ENCODE measurements around the gene MSX1. TPM values are rescaled to one million over a fixed set of nuclear protein-coding genes. Genes with fewer than 3 reads are reported as not detected.

Gene MSX1
- polyA plus RNA-seq, 2 of the 4 experiments (the other 2 are of a cell fraction) = 2.2 to 2.8 TPM

- POLR2A ChIA-PET = no interaction called here
- H3K27ac ChIP-seq = no peak overlapping the region
- 81% methylated on average over 25 of the region's 26 CpGs for WGBS (ENCODE audit: missing lambda C conversion rate)
- DNase-seq (ENCODE audit: low read depth in 1 of 2, low spot score in 1 of 2) (no peak), FAIRE-seq (no peak), ATAC-seq (no peak)
- no peak overlapping the region for H3K4me2 ChIP-seq
- no peaks in the 10 kb centered on the region for H3K9me3 ChIP-seq
- H3K4me3 ChIP-seq = no peak overlapping the region
- TF ChIP-seq POLR2AphosphoS2 (conservative IDR thresholded peaks at IDR 0.05; ENCODE audit: low read length) (no peak), KDM5A (IDR thresholded peaks at IDR 0.05) (no peak), RAD21 (conservative IDR thresholded peaks at IDR 0.05 in 1 of 2, IDR thresholded peaks at IDR 0.05 in 1 of 2) (no peak), BHLHE40 (IDR thresholded peaks at IDR 0.05; ENCODE audit: low read depth, low read length) (no peak), RARB (CRISPR knock-in tag; IDR thresholded peaks at IDR 0.05) (no peak), ZFP36 (IDR thresholded peaks at IDR 0.05; ENCODE audit: borderline replicate concordance, partially characterized antibody) (no peak), PHF8 (IDR thresholded peaks at IDR 0.05; ENCODE audit: borderline replicate concordance, low read depth) (no peak), NPAS2 (CRISPR knock-in tag; IDR thresholded peaks at IDR 0.05; ENCODE audit: borderline replicate concordance) (no peak), KDM1A (IDR thresholded peaks at IDR 0.05; ENCODE audit: low read depth) (no peak), HOXB5 (CRISPR knock-in tag; IDR thresholded peaks at IDR 0.05) (no peak), MYC (IDR thresholded peaks at IDR 0.05; ENCODE audit: borderline replicate concordance, low read length) (no peak), CHD2 (IDR thresholded peaks at IDR 0.05; ENCODE audit: low read length, partially characterized antibody) (no peak), MAFK (IDR thresholded peaks at IDR 0.05; ENCODE audit: partially characterized antibody) (no peak), RCOR1 (IDR thresholded peaks at IDR 0.05; ENCODE audit: low read depth, low read length) (no peak), ATOH8 (CRISPR knock-in tag; IDR thresholded peaks at IDR 0.05; ENCODE audit: low read depth) (no peak), FOSL2 (IDR thresholded peaks at IDR 0.05) (no peak), FOSL2 (CRISPR knock-in tag; IDR thresholded peaks at IDR 0.05) (no peak), E2F6 (IDR thresholded peaks at IDR 0.05; ENCODE audit: borderline replicate concordance, low read depth) (no peak), EHMT2 (IDR thresholded peaks at IDR 0.05; ENCODE audit: low read depth) (no peak)
- no peaks in the 10 kb centered on the region for H3K4me1 ChIP-seq
- CTCF ChIA-PET = no interaction called here
Measured at GRCh38 chr4:4853371-4853823, 6.1 kb upstream of the MSX1 start.

- ChIA-PET POLR2A (no interaction called here), CTCF (no interaction called here)
- H3K4me1 ChIP-seq = no peaks in the 10 kb centered on the region
- DNase-seq (ENCODE audit: low read depth in 1 of 2, low spot score in 1 of 2) = no peak
- no peak for FAIRE-seq
- no peak overlapping the region for H3K27ac ChIP-seq
- 85% methylated on average over 24 of the region's 24 CpGs for WGBS (ENCODE audit: missing lambda C conversion rate)
- TF ChIP-seq KDM5A (IDR thresholded peaks at IDR 0.05) (no peak), MAX (IDR thresholded peaks at IDR 0.05) (no peak), KDM1A (IDR thresholded peaks at IDR 0.05; ENCODE audit: low read depth) (no peak), RFX5 (IDR thresholded peaks at IDR 0.05) (no peak), RCOR1 (IDR thresholded peaks at IDR 0.05; ENCODE audit: low read depth, low read length) (no peak), CBX8 (IDR thresholded peaks at IDR 0.05) (no peak), EP300 (IDR thresholded peaks at IDR 0.05) (no peak)
- ATAC-seq = no peak
- no peak overlapping the region for H3K4me2 ChIP-seq
- no peaks in the 10 kb centered on the region for H3K9me3 ChIP-seq
- no peak overlapping the region for H3K4me3 ChIP-seq
Measured at GRCh38 chr4:4853921-4854648, 5.4 kb upstream of the MSX1 start.

Measured in A549 (cell line).